ENCODE data around the gene IRAK2.
"Not testable (repeated sequence)": the region's sequence is repeated elsewhere in the genome, so short reads cannot be mapped to it uniquely, and the experiment has no call there.

IRAK2 gene

DNA sequence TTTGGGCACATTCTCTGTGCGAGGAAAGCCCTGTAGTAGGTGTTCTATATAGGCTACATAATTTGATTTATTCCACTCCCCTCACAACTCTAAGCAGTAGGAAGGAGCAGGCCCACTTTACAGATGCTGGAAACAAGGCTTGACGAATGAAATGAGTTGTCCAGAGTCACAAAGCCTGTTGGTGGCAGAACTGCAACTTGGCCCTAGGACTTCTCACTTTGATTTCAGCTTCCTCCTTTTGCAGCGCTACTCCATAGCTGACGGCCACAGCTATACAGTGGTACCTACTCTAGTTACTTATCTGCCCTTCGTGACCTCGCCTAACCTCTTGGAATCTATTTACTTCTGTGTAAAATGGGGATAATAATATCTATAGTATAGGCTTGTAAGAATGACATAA is 2.5 kb upstream of the IRAK2 start:
- peak; percentile 54 for DNase-seq

DNA sequence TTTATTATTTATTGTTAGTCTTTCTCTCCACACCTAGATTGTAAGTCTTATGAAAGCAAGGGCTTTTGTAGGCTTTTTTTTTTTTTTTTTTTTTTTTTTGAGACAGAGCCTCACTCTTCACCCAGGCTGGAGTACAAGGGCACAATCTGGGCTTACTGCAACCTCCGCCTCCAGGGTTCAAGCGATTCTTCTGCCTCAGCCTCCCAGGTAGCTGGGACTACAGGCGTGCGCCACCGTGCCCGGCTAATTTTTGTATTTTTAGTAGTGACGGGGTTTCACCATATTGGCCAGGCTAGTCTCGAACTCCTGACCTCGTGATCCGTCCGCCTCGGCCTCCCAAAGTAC is 546 bp upstream of the IRAK2 start:
- DNase-seq = not testable (repeated sequence)

GRCh38 chr3:10166213-10166604 is 1.5 kb downstream of the IRAK2 start:
- no peak for DNase-seq

DNA sequence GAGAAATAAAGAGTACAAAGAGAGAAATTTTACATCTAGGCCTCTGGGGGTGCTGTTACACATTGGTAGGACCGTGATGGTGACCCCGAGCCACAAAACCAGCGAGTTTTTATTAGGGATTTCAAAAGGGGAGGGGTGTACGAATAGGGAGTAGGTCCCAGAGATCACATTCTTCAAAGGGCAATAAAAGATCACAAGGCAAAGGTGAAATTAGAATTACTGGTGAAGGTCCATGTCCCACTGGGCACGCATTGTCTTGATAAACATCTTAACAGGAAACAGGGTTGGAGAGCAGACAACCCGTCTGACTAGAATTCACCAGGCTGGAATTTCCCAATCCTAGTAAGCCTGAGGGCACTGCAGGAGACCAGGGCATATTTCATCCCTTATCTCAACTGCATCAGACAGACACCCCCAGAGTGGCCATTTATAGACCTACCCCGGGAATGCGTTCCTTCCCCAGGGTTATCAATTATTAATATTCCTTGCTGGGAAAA is 4.3 kb downstream of the IRAK2 start:
- DNase-seq = peak; percentile 23

DNA sequence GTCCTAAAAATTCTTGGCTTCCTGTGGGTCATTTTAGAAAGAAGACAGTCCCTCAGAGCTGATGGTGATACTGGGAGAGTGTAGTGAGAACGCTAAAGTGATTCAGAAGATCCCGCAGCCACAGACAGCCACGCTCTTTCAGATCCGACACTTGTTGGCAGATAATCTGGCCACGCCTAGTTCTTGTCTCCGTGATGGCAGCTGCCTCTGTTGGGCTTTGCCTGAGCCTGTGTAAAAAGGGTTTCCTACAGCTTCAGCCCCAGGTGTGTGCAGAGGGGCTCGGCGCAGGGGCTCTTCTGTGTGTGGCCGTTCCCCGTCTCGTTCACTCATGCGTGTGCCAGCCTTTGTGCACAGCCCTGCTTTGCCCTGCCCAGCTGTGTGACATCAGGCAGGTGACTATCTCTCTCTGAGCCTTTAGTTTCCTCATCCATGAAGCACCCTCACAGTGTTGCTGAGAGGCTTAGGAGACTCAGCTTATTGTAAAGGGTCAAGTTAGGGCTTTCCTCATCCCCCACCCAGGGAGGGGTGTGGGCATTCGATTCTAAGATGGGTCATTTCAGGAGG is 6.3 kb downstream of the IRAK2 start:
- DNase-seq = peak; percentile 45

DNA sequence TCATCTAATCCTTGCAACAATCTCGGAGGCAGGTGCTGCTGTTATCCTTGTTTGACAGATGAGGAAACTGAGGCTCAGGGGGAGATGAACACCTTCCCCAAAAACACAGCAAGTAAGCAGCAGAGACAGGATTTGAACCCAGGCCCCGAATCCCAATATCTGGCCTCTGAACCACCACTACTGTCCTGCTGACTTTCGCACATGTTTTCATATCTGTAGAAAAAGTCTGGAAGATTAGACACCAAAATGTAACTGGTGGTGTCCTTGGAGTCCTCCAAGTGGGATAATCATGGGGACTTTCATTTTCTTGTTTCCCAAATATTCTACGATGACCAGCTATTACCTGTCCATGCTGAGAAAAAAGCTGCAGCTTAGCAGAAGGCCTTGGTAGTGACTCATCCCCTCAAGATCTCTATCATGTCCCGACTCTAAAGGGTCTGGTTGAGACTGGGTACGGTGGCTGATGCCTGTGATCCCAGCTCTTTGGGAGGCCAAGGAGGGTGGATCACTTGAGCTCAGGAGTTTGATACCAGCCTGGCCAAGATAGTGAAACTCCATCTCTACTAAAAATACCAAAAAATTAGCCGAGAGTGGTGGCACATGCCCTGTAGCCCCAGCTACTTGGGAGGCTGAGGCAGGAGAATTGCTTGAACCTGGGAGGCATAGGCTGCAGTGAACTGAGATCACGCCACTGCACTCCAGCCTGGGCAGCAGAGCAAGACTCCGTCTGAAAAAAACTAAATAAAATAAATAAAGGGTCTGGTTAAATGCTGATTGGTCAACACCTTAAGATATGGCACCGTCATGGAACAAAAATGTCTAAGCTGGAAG is 8.6 kb downstream of the IRAK2 start:
- peak; percentile 31 for DNase-seq

- peak; percentile 15 for DNase-seq
Measured at GRCh38 chr3:10173926-10174435, 9.3 kb downstream of the IRAK2 start.

DNA sequence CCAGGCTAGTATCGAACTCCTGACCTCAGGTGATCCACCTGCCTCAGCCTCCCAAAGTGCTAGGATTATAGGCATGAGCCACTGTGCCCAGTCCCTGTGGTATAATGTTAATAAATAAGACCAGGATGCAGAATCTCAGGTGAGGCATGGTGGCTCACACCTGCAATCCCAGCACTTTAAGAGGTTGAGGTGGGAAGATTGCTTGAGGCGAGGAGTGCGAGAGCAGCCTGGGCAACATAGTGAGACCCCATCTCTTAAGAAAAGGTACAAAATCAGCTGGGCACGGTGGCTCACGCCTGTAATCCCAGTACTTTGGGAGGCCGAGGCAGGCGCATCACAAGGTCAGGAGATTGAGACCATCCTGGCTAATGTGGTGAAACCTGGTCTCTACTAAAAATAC is 10.6 kb downstream of the IRAK2 start:
- not testable (repeated sequence) for DNase-seq

- not testable (repeated sequence) for DNase-seq
Measured at GRCh38 chr3:10176150-10176549, 11.4 kb downstream of the IRAK2 start.

GRCh38 chr3:10177737-10178136 is 13.0 kb downstream of the IRAK2 start:
- no peak for DNase-seq

DNA sequence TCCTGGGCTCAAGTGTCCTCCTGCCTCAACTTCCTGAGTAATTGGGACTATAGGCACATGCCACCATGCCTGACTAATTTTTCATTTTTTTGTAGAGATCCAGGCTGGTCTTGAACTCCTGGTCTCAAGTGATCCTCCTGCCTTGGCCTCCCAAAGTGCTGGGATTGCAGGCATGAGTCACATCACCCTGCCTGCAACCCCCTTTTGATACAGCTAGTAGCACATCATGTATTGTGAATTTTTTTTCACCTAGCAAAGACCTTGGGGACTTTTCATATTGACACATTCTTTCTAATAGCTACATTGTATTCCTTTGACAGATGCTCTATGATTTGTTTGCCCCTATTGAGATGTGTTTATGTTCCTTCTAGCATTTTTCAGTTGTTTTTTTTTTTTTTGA is 14.2 kb downstream of the IRAK2 start:
- DNase-seq = no peak

- DNase-seq = no peak
Measured at GRCh38 chr3:10180289-10180688, 15.6 kb downstream of the IRAK2 start.

DNA sequence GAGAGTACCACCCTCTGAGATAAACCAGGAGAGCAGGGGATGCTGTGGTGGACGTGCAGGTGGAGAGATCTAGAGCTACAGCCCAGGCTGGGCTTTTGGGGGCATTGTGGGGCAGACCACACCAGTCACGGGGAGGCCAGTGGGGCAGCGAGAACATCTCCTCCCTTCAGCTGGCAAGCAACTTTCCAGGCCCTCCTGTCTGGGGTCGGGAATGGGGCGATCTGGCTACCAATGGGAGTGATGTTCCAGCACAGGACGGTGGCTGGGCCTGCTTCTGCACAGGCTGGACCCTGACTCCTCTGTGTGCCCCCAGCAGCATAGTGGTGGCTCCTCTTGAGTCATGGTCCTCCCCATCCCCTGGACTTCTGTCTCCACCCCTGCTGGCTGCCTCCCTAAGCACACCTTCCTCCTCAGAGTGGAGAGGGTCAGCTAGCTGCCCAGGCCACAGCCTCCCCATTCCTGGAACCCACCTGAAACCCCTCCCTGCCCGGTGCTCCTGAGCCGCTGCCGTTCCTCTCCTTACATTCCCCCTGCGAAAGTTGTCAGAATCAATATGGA is 16.1 kb downstream of the IRAK2 start:
- no peak for DNase-seq

GRCh38 chr3:10182950-10183349 is 18.2 kb downstream of the IRAK2 start:
- no peak for DNase-seq

DNA sequence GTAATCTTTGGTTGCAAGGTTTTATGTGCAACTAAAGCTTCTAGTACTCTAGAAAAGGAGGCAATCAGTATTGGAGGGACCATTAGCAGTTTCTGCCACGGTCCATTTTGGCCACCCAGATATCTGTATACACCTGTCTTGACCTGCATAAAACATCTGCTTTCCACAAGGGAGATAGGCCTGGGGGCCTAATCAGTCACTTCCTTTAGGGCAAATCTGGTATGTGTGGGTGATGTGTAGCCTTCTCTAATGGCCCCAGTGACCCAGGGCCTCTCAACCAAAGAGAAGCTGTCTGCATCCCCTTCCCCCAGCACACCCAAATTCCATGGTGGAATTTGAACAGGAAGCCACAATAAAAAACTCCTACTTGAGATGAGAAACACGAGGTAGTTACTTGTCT is 19.5 kb downstream of the IRAK2 start:
- no peak for DNase-seq

DNA sequence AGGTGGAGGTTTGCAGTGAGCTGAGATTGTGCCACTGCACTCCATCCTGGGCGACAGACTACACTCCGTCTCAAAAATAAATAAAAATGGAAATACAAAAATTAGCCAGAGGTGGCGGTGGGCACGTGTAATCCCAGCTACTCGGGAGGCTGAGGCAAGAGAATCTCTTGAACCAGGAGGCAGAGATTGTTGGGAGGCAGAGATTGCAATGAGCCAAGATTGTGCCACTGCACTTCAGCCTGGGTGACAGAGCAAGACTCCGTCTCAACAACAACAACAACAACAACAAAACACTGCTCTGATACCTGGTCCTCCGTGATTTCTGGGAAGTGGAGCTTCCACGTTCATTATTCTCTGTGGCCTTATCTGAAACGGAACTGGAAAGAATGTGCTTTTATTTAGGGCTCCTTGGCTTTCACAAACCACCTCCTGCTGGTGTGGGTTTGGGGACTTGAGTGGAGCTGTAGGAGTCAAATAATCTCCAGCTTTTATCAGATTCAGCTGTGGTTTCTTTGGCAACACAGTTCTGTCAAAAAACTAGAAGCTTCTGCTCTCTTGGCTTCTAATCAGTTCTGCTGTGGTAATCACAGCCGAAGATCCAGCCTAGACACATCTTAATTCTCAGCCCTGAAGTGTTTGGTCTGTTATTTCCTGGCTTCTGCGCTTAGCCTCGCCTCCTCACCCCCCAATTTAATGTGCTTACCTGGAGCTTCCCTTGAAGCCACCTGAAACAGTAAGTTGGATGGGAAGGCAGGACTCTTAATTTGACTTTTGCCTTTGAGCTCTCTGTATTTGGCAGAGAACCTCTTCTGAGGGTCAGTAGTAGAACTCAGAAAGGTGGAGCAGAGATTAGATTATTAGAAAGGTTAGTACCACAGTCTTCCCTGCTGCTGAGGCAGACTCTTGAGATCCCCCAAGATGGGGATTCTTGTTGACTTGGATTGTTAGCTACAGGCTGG is 21.4 kb downstream of the IRAK2 start:
- DNase-seq = peak; percentile 78

DNA sequence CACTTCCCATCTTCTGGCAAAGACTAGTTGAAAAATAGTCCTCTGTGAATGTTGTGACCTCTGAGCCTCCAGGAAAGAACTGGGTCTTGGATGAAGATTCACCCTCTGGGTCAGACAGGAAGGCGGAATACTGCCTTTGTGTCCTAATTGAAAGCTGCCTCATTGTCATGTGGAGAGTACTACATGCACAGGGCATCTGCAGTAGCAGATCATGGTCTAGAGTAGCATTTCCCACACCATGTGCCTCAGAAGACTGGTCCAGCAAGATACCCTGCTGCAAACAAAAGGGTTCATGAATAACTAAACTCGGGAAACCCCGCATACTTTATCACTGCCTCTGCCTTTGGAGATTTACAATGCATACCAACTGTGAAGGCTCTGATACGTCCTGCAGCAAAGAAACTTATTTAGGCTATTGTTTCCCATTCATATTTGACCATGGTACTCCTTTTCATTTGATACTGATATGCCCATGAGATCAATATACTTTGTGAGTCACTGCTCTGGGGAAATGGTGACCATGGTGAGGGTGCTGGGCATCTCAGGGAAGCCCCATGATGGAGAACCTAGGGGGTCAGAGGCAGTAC is 22.7 kb downstream of the IRAK2 start:
- no peak for DNase-seq

DNA sequence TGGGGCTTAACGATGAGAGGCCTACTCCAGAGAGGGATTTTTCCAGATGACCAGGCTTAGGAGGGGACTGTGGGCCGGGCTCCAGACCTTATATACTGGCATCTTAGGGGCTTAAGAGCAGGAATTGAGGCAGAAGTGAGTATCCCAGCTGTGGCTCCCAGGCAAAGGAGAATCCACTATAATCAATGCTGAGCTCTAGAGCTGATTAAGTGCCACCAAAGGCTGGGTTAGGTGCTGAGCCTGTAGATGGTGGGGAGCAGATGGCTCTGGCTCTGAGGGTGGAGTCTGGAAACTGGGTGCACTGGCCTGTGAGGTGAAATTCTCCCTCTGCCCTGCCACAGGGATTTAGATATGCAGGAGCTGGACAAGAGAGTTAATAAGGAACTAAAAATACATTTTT is 23.2 kb downstream of the IRAK2 start:
- no peak for DNase-seq

DNA sequence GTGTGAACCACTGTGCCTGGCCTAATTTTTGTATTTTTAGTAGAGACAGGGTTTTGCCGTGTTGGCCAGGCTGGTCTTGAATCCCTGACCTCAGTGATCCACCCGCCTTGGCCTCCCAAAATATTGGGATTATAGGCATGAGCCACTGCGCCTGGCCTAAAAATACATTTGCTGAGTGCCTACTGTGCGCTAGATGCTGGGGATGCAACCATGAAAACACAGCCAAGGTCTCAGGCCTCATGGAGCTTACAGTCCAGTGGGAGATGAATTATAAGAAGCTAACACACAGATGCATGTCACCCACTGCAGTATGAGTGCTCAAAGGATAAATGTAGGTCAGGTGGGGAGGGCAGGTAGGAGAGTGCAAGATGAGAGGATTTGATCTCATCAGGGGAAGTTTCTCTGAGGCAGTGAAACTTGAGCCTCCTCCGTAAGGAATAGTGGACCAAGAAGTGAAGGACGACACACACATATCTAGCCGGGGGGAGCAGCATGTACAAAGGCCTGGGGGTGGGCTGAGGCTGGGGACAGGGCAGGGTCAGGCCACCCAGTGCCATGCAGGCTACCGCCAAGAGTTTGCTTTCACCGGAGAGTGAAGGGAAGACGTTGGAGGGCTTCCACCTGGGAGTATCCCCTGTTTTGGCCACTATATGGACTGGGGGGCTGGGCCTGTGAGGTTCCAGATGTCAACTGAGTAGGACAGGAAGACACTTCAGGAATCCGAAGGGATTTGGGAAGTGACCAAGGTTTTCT is 24.3 kb downstream of the IRAK2 start:
- no peak for DNase-seq

- DNase-seq = peak; percentile 93
Measured at GRCh38 chr3:10189557-10190354, 25.0 kb downstream of the IRAK2 start.

All from hematopoietic multipotent progenitor cell treated with erythropoietin and hydrocortisone succinate and interleukin-3 and kit ligand, for 4 days (in vitro differentiated cells).